GM18505 (cell line): ENCODE measurements around the gene RILP.

Experiments
- ATAC-seq: cut with Tn5 transposase; IDR thresholded peaks from one replicate; pipeline ENCODE4 v1.9.1; 2021; ENCODE audit not compliant: unreplicated experiment
- POLR2A ChIP-seq: IDR thresholded peaks from 4 replicates; pipeline ENCODE4 v1.6.1; 2011; ENCODE audit warnings: borderline replicate concordance; ENCODE audit not compliant: insufficient read depth, insufficient read length; ENCODE audit errors: extremely low read depth

RILP gene

GRCh38 chr17:1630662-1631061 lies 19.0 kb downstream of the RILP start:
- no peak for TF ChIP-seq POLR2A
- no peak for ATAC-seq

DNA sequence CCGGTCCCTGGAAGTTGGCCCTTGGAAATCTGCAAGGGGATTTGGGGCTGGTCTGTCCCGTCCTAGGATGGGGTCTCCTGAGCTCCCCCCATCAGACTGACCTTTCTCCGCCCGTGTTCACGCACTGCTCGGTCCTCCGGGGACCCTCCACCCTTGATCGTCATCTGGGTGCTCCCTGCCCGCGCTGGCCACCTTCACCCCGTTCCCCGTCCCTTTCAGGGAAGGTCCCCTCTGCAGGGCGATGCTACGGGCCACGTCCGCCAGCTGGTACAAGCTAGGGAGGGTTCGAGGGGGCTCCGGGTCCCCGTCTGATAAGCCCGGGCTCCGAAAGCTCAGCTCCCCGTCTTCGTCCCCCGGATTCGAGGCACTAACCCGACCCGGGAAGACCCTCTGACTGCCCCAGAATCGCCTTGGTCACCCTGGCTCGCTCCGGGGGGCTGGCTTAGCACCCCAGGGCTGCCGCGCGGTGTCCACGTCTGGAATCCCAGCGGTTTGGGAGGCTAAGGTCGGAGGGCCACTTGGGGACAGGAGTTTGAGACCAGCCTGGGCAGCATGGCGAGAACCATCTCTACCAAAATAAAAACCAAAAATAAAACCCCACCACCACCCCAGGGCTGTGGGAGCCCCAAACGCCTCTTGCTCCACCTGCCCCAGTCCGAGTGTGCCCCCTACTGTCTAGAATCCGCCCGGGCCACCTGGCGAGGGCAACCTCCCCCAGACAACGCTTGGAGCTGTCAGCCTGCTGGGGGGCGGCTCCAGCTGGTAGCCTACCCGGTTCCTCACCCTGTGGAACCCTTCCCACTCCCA lies 20.0 kb downstream of the RILP start:
- ATAC-seq: no peak

GRCh38 chr17:1628856-1629503 lies 20.7 kb downstream of the RILP start:
- TF ChIP-seq POLR2A: peak; percentile 52
- ATAC-seq: peak; percentile 49

More for the DNA sequence above, 20.0 kb downstream of the RILP start:
- TF ChIP-seq POLR2A: peak; percentile 26

- no peak for TF ChIP-seq POLR2A
Measured at GRCh38 chr17:1627982-1628855, 21.4 kb downstream of the RILP start, which contains the start of gene SLC43A2. Gene SLC43A2 (minus strand): TSS chr17:1628834. CDS start chr17:1627874, 960 bp downstream.

DNA sequence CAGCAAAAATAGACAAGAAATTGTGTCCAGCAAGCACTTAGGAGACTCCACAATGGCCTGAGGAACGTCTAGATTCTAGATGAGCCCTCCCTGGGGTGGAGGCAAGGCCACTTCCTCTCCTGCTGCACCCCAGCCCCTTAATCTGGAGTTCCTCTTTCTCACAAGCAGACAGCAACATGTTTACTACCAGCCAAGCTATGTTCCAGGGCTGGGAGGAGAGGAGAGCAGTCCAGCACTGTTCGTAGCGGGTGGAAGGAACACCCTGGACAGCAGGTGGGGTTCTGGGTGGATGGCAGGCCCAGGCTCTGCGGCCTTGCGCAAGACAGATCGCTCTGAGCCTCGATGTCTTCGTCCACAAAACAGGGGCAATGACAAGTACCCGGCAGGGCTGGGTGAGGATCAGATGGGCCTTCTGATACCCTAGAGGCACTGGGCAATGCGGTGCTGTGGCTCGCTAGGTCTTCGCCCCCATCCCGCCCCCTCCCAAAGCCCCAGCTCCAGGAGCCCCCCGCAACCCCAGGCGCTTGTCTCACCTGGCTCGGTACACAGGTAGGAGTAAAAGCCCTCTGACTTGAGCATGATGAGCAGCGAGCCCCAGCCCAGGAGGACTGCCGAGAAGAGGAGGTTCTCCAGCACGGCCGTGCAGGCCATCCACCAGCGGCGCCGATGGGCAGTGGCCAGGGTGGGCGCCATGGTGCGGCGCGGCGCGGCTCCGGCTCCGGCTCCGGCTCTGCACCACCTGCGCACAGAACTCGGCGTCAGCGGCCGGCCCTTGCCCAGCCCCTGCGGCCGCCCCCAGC lies 22.3 kb downstream of the RILP start:
- TF ChIP-seq POLR2A: peak; percentile 50
- no peak for ATAC-seq

More at GRCh38 chr17:1627982-1628855, 21.4 kb downstream of the RILP start, which contains the start of gene SLC43A2:
- ATAC-seq: peak; percentile 48

DNA sequence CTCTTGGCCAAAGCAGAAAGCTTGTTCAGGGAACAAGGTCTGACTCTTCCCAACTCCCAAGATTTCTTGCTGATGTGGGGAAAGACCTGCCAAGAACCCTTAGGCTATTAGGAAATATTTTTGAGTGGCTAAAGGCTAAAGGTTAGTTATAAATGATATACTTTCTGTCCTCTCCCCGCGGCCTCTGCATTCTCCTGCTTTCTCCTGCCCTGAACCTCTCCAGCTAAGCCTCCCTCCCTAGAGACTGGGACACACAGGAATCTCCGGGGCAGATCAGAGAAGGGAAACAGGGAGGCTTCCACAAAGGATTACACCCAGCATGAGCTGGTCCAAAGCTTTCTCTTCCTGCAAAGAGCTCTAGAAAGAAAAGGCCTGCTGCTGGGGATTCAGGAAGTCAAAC lies 23.3 kb downstream of the RILP start:
- no peak for ATAC-seq
- no peak for TF ChIP-seq POLR2A

- no peak for ATAC-seq
- no peak for TF ChIP-seq POLR2A
Measured at GRCh38 chr17:1625581-1625980, 24.1 kb downstream of the RILP start.

- TF ChIP-seq POLR2A: no peak
Measured at GRCh38 chr17:1625053-1625452, 24.6 kb downstream of the RILP start.

DNA sequence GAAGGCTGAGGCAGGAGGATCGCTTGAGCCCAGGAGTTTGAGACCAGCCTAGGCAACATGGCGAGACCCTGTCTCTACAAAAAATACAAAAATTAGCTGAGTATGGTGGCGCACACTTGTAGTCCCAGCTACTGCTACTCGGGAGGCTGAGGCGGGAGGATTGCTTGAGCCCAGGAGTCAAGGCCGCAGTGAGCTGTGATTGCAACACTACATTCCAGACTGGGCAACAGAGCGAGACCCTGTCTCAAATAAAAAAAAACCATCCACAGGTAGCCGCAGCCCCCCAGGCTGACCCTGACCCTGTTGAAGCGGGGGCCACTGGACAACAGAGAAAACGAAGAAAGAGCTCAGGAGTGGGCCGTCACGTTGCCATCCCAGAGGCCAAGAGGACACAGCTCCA lies 25.0 kb downstream of the RILP start:
- no peak for TF ChIP-seq POLR2A
- ATAC-seq: no peak

More at GRCh38 chr17:1625053-1625452, 24.6 kb downstream of the RILP start:
- ATAC-seq: no peak

GRCh38 chr17:1623057-1623630 lies 26.5 kb downstream of the RILP start:
- ATAC-seq: no peak
- TF ChIP-seq POLR2A: no peak

GRCh38 chr17:1621273-1621954 lies 28.3 kb downstream of the RILP start:
- ATAC-seq: no peak
- TF ChIP-seq POLR2A: no peak
